ENCODE results near the gene TPTE. TPM values are rescaled to one million over a fixed set of nuclear protein-coding genes. Genes with fewer than 3 reads are reported as not detected.

The TPTE gene
- total and polyA plus RNA-seq, 9 donors = 0.16 TPM; not detected in 8

Small RNAs within 50 kb of the gene (small RNA-seq; reads per million reads assigned to genes)
- not detected for gene CYCSP41
